NCI-H510A (cell line): ENCODE results near the gene APBA3.

Experiments used
- DNase-seq: peaks from one replicate; lab custom pipeline; 2025; lab: John Stamatoyannopoulos, UW

The APBA3 gene

GRCh38 chr19:3745363-3746045 lies 16.0 kb downstream of the APBA3 start:
- DNase-seq = no peak

- no peak for DNase-seq
Measured at GRCh38 chr19:3743486-3743885, 18.0 kb downstream of the APBA3 start.

- DNase-seq = no peak
Measured at GRCh38 chr19:3740431-3740830, 21.1 kb downstream of the APBA3 start.

GRCh38 chr19:3738477-3739220 lies 22.8 kb downstream of the APBA3 start:
- DNase-seq = no peak

- DNase-seq = no peak
Measured at GRCh38 chr19:3737487-3738205, 23.8 kb downstream of the APBA3 start.

GRCh38 chr19:3736106-3736724 lies 25.3 kb downstream of the APBA3 start:
- DNase-seq = no peak

GRCh38 chr19:3734310-3734600 lies 27.2 kb downstream of the APBA3 start:
- no peak for DNase-seq

- DNase-seq = no peak
Measured at GRCh38 chr19:3733549-3734309, 27.8 kb downstream of the APBA3 start.

GRCh38 chr19:3732108-3732507 lies 29.4 kb downstream of the APBA3 start:
- DNase-seq = no peak

GRCh38 chr19:3730457-3730958 lies 31.0 kb downstream of the APBA3 start:
- no peak for DNase-seq

GRCh38 chr19:3725640-3726310 lies 35.7 kb downstream of the APBA3 start:
- DNase-seq = peak; percentile 88

GRCh38 chr19:3725121-3725520 lies 36.4 kb downstream of the APBA3 start:
- DNase-seq = no peak

GRCh38 chr19:3723883-3724282 lies 37.6 kb downstream of the APBA3 start:
- DNase-seq = no peak

GRCh38 chr19:3723110-3723488 lies 38.4 kb downstream of the APBA3 start:
- DNase-seq = no peak

GRCh38 chr19:3722443-3723109 lies 38.9 kb downstream of the APBA3 start:
- DNase-seq = peak; percentile 37

GRCh38 chr19:3721887-3722442 lies 39.5 kb downstream of the APBA3 start:
- DNase-seq = no peak

- DNase-seq = peak; percentile 96
Measured at GRCh38 chr19:3721131-3721886, 40.2 kb downstream of the APBA3 start.

- no peak for DNase-seq
Measured at GRCh38 chr19:3720349-3720917, 41.1 kb downstream of the APBA3 start.

GRCh38 chr19:3719868-3720267 lies 41.6 kb downstream of the APBA3 start:
- no peak for DNase-seq
